HG02852 (cell line): ENCODE data around the gene TMEM238.

Experiments used
- ATAC-seq: cut with Tn5 transposase; IDR thresholded peaks from one replicate; pipeline ENCODE4 v1.9.1; 2021; ENCODE audit warnings: mild to moderate bottlenecking, moderate library complexity; ENCODE audit not compliant: unreplicated experiment

Gene TMEM238

DNA sequence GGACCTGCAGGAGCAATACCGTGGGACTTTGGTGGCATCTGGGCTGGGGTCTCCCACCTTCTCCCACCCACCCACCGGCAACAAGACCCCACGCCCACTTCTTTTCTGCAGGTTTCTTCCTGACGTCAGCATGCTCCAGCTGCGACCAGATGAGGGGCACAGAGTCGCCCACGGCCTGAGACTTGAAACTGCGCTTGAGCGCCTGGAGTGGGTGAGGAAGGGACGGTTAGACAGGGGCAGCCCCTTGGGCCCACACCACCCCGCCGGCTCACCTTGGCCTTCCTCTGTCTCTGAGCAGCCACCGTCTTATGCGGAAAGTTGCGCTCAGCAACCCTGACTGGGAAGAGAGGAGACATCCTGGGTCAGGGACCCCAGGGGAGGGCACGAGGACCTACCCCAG, 23.2 kb downstream of the TMEM238 start:
- no peak for ATAC-seq

DNA sequence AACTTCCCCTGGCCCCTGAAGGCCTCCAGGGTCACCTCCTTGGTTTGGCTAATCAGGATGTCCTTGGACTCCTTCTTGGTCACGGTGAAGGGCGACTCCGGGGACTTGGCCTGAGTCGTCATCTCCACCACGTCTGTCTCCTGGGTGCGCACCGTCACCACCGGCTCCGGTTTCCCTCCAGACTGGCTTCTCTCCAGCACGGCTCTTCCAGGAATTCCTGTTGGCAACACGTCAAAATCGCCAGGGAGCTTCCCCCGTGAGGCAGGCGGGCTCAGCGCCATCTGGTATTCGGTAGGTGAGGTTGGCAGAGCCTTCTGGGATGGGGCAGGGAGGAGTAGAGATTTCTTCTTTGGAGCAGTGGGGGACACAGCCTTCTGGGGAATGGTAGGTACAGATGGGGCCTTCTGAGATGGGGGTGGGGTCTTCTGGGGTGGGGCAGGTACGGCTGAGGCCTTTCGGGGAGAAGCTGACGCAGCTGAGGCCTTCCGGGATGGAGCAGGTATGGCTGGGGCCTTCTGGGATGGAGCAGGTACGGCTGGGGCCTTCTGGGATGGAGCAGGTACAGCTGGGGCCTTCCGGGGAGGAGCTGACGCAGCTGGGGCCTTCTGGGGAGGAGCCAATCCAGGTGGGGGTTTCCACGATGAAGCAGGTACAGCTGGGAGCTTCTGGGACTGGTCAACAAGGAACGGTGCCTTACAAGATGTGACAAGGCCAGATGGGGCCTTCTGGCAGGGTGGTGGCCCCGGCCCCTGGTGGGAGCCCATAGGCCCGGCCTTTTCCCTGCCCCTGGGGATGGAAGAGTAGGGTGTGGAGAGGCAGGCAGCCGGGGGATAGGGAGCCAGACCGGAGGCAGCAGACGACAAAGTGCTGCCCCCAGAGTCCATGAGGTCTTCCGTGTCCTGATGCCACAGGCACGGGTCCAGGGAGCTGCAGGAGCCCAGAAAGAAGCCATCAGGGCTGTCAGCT, 24.9 kb downstream of the TMEM238 start:
- ATAC-seq = no peak

DNA sequence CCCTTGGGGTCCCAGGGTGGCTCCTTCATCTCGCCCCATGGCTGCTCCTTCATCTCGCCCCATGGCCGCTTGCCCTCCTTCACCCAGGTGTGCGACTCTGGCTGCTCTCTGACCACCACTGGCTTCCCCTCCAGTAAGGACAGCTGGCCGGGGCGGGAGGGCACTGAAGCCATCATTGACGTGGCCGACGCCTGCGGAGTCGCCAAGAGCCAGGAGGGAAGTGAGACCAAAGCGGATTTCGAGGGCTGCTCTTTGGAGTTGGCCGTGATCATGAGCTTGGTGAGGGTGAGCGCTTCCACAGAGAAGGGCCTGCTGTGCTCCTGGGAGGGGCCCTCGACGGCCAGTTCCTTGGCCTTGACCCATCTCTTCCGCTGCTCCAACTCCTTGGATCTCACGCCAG, 25.6 kb downstream of the TMEM238 start:
- no peak for ATAC-seq

DNA sequence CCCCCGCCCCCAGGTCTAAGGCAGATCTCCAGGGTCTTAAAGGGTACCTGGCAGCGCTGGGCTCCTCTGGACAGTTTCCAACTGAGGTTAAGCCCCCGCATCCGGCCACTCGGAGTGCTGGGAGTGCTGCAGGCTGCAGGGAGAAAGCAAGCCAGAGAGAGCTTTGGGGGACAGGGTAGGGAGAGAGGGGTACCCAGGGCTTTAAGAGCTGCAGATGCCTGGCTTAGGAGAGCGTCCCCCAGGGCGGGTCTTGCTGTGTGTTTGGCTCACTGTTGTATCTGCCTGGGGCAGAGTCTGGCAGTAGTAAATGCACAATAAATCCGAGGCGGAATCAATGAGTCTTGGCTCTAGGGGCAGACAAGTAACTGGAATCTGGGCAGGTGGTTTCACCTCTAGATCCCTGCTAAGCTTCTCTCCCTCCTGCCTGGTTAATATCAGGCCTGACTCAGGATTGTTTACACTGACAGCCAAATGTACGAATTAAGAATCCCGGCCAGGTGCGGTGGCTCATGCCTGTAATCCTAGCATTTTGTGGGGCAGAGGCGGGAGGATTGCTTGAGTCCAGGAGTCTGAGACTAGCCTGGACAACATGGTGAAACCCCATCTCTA, 28.8 kb downstream of the TMEM238 start:
- ATAC-seq = no peak

- no peak for ATAC-seq
These were observed 29.3 kb downstream of the TMEM238 start, which contains the start of gene COX6B2 for GRCh38 chr19:55354698-55355212. Gene COX6B2 (minus strand): TSS chr19:55354719. CDS start chr19:55354521, 198 bp downstream.

DNA sequence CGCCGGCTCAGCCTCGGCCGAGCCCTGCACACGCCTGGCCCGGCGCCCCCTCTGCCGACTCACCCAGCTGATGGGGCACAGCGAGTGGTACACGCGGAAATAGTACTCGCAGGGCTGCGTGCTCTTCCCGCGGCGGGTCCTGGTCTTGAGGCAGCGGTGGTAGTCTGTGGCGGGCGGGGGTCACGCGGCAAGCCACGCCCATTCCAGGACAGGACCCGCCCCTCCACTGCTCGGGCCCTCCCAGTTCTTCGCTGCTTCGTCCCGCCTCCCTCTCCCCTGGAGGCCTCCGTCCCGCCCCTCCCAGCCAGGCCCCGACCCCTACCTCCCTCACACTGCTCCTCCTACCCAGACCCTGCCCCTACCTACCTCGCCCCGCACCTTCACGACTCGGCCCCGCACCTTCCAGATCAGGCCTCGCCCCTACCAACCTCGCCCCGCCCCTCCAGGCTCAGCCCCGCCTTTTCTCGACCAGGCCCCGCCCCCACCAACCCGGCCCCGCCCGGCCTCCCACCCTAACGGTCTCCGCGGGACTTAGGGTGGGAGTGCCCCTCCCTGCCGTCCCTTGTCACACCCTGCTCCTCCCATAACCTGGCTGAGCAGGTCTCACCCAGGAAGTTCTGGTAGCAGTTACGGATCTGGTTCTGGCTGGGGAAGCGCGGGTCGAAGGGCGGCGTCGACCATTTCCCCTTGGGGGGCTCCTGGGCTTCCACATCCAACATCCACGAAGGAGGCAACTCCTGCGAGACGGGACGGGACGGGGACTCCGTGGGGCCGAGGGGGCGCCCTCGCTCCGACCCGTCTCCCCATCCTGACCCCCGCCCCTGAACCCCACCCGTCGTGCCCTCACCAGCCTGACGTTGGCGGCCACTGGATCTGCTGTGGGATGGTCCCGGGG, 30.0 kb downstream of the TMEM238 start:
- ATAC-seq = no peak

- no peak for ATAC-seq
These were observed 30.7 kb downstream of the TMEM238 start for GRCh38 chr19:55353356-55353802.

DNA sequence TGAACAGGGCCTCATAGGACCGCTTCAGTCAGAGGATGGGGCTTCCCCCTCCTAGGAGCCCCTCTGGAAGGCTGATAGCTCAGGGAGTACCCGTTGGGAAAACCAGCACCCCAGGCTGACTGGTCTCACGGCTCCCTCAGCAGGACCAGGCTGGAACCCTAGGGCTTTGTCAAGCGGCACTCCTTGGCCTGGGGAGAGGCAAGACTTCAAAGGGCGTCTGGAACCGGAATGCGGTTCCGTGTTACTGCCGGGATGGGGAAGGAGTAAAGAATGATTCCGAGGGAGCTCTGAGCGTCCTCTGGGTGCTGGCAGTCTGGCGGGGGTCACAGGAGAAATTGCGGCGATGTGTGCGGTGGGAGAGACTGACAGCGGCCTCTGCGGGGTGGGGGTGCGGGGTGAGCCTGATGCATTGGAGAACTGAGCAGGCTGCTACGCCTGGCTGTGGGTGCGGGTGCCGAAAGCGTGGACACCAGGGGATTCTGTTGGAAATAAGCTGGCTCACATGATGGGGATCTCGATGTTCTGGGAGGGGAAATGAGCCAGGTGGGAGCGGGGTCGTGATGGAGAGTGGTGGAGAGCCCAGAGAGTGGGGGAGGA, 31.4 kb downstream of the TMEM238 start:
- no peak for ATAC-seq

DNA sequence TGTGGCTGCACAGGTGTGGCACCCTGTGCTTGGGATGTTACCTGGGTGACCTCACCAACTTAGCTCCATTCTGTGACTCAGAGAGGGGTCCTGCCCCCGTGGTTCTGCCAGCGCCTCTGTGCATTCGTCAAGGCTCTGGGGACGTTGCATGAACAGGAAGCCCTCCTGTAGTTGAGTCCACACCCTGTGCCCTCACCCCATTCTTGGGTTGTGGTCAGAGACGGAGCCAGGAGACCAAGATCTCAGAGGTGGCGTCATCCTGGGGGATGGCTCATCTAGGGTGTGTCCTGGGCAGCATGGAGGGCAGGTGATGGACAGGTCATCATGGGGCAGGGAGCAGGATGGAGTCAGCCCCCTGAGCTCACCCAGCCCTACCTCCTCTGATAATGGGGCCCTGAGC, 32.1 kb downstream of the TMEM238 start:
- ATAC-seq = no peak

- ATAC-seq = no peak
These were observed 33.3 kb downstream of the TMEM238 start for GRCh38 chr19:55350620-55351315.

- ATAC-seq = no peak
These were observed 35.6 kb downstream of the TMEM238 start for GRCh38 chr19:55348317-55349034.

DNA sequence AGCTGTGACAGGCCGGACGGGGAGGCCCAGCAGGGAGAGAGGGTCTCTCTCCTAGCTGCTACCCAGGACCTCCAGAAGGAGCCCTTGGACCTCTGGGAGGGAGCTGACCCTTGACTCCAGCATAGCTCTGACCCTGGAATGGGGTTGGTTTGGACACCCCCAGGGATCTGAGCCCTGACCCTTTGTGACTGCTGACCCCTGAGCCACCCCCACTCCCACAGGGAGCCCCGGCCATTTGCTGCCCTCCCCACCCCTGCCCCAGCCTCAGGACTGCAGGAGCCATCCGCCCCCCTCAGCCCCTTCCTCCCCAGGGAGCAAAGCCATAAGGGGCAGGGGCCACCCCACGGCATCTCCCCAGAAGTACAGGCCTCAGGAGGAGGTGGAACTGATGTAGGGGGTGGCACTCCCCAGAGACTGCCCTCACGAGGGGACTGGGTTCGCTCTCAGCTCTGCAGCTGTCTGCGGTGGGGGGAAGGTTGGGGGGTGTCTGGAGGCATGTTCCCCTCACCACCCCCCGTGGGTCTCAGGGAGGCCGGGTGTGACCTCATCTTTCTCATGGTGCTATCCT, 36.6 kb downstream of the TMEM238 start:
- ATAC-seq = no peak

- ATAC-seq = no peak
These were observed 37.2 kb downstream of the TMEM238 start for GRCh38 chr19:55346725-55347441.

DNA sequence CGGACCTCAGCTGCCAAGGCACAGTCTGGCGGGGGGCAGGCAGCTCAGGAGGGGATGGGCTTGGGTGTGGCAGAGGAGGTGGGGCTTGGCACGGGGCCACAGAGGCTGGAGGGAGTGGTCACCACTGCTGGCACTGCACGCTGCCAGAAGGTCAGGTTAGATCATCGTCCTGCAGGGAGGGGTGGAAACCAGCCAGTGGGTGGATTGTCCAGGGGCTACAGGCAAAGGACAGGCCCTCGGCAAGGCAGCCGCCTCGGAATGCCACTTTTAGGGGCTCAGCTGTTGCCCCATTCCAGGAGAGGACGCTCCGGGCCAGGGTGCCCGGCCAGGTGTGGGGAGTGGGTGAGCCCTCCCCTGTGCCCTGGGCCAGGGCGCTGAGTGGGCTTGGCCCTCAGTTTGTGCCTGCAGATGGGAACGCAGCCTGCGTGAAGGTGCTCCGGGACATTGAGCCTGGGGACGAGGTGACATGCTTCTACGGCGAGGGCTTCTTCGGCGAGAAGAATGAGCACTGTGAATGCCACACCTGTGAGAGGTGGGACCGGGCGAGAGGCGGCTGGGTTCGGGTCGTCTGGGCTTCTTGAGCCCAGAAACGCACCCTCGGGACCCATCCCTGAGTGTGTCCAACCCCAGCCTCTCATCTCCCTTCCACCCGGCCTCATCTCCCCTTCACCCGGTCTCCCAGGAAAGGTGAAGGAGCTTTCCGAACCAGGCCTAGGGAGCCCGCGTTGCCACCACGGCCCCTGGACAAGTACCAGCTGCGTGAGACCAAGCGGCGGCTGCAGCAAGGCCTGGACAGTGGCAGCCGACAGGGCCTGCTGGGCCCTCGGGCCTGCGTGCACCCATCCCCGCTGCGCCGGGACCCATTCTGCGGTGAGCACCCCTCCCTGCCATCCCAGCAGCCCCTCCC, 38.0 kb downstream of the TMEM238 start:
- ATAC-seq = no peak

- no peak for ATAC-seq
These were observed 38.8 kb downstream of the TMEM238 start for GRCh38 chr19:55345101-55345817.

DNA sequence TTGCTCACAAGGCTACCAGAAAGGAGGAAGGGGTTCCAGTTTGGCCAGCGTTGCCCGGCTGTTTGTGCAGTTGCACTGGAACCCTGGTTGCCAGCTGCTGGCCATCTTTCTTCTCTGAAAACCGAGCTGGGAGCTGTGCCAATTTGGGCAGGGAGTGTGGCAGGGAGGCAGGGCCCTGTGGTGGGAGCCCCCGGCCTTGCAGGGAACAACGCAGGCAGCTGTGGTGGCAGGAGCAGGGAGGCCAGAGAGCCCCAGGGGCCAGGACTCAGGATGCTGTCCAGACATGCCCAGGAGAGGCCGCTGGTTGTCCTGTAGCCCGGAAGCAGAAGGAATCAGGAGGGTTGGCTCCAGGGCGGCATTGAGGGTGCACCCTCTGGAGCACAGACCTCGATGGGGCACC, 39.6 kb downstream of the TMEM238 start:
- ATAC-seq = no peak
